GM21737 (cell line): ENCODE measurements around the gene KIF5B.
"Not testable (repeated sequence)": the region's sequence is repeated elsewhere in the genome, so short reads cannot be mapped to it uniquely, and the experiment has no call there.

Experiments used
- ATAC-seq: cut with Tn5 transposase; IDR thresholded peaks from one replicate; pipeline ENCODE4 v1.9.1; 2021; ENCODE audit warnings: mild to moderate bottlenecking, moderate library complexity; ENCODE audit not compliant: unreplicated experiment

Gene KIF5B

DNA sequence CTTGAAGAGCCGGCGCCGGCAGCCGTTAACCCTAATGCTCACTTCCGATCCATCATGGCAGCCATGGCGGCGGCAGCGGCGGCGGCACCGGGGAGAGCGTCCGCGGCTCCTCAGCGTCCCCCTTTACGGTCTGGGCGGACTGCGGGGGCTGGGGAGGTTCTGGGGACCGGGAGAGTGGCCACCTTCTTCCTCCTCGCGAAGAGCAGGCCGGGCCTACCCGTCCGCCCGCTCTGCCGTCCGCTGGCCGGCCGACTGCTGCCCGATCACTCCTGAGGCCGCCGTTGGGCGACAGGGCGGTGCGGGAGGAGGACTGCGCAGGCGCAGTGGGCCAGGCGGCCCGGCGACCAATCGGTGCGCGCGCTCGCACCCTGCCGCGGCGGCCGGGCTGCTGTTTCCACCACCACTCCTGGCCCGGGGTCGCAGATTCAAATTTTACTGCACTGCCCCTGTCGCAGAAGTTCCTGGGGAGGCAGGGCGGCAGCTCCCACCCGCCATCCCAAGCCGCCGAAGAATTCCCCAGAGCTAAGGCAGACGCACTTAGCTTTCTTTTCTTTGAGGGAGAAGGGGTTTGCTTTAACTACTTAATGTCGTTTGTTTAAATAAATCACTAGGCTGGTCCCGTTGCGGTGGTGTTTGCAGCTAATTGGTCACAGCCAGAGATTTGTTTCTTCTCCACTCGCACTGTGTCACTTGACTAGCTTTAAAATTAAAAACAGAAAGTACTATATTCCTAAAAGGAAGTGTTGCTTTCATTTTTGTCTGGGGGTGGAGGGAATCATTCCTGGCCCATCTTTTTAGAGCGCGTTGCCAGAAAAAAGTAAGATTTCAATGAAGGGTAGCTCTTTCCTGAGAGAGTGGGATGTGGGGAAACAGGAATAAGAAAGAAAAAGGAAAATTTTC lies at the start of gene KIF5B:
Gene KIF5B, minus strand, starts transcription at position 290 of the 900 bp plus-strand sequence. CDS start 452 bp downstream, outside the sequence.
- ATAC-seq: peak; percentile 89

GRCh38 chr10:32105782-32106382 lies 49.7 kb upstream of the KIF5B start:
- no peak for ATAC-seq

GRCh38 chr10:32104622-32105509 lies 48.6 kb upstream of the KIF5B start:
- no peak for ATAC-seq

GRCh38 chr10:32104181-32104580 lies 48.0 kb upstream of the KIF5B start:
- no peak for ATAC-seq

GRCh38 chr10:32103721-32104120 lies 47.5 kb upstream of the KIF5B start:
- ATAC-seq: no peak

- ATAC-seq: not testable (repeated sequence)
These were observed 42.5 kb upstream of the KIF5B start for GRCh38 chr10:32098566-32099259.

DNA sequence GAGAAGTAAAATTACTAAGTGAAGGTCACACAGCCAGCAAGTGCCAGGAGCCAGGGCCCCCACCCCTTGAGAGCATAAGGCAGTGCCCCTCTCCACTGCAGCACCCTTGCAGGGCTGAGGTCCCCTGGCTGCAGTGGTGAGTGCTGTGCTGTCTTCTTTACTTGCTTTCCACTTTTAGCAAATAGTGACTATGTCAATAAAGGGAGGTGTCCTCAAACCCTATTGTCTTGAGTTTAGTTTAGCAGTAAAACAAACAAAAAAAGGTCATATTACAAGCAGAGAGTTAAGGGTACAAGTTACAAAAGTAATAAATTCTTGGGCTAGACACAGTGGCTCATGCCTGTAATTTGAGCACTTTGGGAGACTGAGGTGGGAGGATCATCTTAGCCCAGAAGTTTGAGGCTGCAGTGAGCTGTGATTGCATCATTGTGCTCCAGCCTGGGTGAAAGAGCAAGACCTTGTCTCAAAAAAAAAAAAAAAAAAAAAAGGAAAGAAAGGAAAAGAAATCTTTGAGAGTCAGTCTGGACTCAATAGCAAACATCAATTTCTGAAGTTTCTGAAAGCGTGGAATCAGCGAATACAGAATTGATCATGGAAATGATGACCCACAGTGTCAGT lies 39.0 kb upstream of the KIF5B start:
- ATAC-seq: no peak

DNA sequence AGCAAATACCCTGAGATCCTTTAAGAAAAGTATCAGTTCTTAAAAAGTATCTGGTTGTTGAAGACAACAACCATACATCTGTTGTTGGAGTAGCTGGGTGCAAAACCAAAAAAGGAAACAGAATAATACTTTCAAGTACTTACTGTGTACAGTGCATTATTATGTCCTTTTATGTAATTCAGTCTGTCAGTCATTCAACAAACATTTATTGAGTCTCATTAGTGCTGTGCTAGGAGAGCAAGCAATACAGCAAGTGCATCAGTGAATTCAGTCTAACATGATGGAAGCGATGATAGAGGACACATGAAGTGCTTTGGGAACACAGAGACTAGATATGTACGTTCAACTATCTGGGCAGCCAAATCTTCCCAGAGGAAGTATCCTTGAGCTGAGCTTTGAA lies 37.4 kb upstream of the KIF5B start:
- no peak for ATAC-seq

GRCh38 chr10:32091046-32091445 lies 34.8 kb upstream of the KIF5B start:
- no peak for ATAC-seq

DNA sequence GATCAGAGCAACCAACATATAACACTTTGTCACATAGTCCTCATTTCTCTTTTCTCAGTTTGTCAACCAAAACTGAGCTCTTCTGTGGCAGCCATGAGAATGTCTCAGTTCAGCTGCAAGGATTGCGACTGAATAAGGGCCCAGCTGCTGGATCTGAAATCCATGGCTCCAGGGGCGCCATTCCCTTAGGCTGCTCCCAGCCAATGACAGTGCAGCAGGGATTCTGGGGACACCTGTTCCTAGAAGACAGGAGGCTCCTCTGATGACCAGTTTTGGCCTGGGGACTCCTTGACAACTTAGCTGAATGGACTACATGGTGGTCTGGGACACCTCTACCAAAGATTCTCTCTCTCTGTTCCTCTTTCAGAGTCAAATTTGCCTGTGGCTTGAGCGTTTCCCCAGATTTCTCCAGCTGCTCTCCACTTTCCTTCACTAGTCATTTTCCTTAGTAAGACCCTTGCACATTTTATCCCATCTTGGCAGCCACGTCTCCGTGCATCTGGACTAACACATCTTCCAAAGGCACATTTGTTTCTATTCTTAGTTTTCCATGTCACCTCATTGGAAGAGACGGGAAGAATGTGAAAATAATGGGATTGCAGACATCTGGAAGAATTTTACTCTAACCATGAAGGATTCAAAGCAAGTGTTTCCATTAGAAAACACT lies 28.1 kb upstream of the KIF5B start:
- no peak for ATAC-seq

GRCh38 chr10:32077896-32078485 lies 21.8 kb upstream of the KIF5B start:
- no peak for ATAC-seq

- ATAC-seq: no peak
These were observed 17.4 kb upstream of the KIF5B start for GRCh38 chr10:32073659-32074058.

DNA sequence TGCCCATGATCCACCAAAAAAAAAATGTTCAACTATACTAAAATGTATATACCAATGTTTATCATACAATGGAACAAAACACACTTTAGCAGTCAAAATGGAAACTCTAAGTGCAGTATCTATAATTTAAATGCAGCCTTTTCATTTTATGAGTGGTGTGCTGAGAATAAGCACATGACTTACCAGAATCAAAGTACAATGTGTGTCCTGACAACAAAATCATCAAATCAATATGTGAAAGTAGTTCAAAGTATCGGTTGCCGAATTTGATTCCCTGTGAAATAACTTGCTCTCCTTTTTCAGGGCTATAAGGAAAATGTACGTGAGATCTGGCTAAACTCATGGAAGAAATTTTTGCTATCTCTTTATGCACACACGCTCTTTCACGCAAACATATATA lies 16.9 kb upstream of the KIF5B start:
- ATAC-seq: no peak

GRCh38 chr10:32072025-32072800 lies 16.0 kb upstream of the KIF5B start:
- no peak for ATAC-seq

DNA sequence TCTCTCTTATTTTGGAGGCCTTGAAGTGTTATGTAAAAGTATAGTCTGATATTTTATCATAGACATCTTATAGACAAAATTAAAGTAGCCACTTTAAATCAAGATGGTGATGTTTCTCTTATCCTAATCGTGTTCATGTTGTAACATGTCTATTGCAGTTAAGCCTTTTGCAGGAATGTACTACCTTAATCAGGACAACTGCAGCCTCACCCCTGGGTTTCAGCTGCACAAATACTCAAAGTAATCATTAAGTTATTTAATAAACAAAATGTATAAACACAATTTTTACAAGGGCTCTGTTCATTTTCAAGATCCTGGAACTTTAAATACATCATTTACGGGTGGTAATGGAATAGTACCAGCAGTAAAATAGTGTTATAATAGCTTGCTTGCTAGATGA lies 14.4 kb upstream of the KIF5B start:
- ATAC-seq: no peak

GRCh38 chr10:32068569-32068968 lies 12.3 kb upstream of the KIF5B start:
- ATAC-seq: no peak

- ATAC-seq: not testable (repeated sequence)
These were observed 11.7 kb upstream of the KIF5B start for GRCh38 chr10:32067931-32068330.

DNA sequence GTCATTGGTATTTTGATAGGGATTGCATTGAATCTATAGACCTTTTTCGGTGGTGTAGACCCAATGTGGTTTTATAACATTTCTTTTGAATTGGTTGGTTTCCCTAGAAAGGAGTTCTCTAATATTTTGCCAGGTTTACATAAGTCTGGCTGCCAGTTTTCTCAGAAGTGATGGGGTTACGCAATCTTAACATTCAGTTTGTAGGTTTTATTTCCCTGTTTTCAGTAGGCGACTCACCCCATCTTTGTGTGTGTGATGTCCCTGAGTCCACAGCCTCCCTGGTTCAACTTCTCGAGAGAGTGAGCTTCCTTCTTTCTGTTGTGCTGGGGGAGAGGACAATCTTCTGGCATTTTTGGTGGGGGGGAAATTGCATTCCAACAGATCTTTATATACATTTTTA lies 9.6 kb upstream of the KIF5B start:
- ATAC-seq: no peak

DNA sequence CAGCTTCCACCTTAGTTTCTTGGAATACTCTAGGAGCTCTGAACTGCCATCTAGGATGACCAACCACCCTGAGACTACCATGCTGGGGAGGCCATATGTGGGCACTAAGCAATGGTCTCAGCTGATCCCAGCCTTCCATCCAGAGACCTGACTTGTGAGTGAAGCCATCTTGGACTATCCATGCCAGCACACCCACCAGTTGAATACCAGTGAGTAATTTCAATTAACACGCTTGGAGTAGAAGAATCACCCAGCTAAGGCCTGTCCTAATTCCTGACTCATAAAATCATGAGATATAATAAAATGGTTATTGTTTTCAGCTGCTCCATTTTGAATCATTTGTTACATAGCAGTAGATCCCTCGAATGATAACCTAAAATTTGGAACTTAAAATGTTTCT lies 5.2 kb upstream of the KIF5B start:
- ATAC-seq: no peak
